HG03432 (cell line): ENCODE measurements around the gene WNT6.

ENCODE experiments used
- ATAC-seq: cut with Tn5 transposase; IDR thresholded peaks from one replicate; pipeline ENCODE4 v1.9.1; 2021; ENCODE audit warnings: mild to moderate bottlenecking, moderate library complexity; ENCODE audit not compliant: unreplicated experiment

WNT6 gene

DNA sequence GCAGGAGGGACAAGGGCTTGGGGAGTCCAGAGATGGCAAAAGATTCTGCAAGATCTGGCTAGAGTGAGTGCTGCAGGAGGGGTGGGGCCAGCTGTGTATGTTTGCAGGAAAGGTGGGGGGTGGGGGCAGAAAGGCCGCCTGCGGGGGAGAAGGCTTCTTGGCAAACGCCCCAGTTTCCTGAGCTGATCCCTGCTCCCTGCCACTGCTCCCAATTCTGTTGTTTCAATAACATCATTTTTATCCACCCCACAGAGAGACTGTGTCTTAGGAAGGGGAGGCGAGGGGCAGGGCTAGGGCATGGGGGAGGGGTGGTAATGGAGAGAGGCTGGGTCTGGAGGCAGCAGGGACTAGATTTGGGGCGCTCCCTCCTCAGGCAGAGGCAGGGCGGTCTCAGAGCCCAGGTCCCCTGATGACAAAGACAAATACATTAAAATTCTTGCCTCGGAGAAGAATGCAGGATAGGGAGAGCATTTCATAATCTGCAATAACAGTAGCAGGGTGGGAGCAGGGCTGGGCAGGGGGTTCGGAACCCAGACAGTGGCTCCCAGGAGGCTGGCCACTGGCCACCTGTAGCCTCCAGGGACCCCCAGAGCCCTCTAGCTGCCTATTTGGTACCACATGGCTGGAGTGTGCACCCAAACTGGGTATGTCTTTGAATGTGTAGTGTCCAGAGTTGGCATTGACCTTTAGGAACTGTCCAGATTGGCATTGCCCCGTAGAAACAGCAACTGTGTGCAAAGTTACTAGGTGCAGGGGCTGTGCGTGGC is 2.1 kb upstream of the WNT6 start:
- no peak for ATAC-seq

DNA sequence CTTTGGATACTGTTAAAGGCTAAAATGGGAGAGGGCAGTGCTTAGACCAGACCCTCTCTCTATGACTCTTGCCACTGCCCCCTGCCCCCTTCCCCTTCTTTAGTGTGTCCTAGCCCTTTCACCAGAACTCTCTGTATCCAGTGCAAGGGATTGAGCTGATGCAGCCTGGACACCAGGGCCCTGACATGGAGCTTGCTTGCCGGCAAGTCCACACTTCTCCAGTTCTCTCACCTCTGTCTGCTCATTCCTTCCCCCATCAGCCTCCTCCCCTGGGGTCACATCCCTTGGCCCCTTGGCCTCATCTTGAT is 1.5 kb upstream of the WNT6 start:
- ATAC-seq = no peak

DNA sequence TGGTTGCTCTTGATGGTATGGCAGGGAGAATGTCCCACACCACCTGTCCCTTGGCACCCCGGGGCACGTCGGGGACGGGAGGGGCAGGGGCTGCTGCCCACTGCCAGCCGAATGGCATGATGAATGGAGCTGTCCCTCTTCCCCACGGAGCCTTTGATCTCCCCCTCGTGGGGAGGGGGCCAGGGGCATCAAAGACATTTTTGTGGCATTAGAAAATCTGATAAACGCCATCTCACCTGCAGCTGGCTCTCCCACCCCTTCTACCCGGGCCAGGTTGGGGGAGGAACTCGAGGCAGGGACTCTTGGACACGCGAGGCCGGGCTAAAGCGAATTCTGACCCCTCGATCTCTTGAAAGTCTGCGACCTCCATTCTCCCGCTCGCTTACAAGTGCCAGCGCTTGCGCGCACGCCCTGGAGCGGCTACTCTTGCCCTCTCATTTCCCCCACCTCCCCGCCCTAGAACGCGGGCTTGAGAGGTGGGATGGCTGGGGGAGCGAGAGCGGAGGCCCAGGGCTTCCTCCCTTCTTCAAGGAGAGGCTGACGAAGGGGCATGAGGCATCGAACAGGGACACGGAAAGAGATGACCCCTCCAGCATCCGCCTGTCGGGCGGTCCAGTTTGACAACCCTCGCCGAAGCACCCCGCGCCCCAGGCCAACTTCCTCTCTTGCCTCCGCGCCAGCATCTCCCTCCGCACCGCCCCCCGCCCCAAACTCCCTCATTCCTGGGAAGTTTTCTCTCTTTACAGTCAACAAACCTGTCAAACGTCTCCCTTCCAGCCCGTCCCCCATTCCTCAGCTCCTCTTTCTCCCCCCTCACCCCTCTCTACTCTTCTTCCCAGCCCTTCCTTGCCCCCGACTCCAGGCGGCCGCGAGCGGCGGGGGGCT is 692 bp upstream of the WNT6 start:
- no peak for ATAC-seq

DNA sequence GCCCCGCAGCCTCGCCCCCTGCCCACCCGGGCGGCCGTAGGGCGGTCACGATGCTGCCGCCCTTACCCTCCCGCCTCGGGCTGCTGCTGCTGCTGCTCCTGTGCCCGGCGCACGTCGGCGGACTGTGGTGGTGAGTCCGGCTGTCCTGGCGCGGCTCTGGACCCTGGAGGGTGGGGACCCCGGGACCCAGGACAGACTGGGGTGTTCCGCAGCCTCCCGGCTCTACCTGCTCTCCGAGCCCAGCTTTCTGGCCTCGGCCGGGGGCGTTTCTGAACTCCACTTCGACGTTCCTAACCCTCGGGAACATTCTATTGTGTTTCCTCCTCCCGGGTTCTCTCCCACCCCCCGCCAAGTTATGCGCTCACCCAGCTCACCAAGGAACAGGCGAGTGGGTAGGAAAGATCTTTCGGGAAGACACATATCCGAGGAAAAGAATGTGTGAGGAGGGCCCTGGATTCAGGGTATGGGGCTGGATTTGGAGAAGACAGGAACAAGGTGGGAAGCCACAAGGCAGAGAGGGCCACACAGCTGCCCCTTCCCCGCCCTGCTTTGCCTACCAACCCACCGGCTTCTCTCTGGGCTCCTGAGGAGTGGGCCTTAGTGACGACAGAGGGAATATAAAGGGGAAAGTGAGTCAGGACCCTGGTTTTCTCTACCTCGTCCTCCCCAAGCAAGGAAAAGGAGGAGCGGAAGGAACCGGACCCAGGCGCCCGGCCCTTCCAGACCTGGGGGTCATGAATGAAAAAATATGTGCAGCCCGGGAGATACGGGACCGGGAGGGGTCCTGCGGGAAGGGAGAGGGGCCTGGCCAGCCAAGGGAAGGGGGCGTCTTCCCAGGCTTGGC is 605 bp downstream of the WNT6 start:
- no peak for ATAC-seq

DNA sequence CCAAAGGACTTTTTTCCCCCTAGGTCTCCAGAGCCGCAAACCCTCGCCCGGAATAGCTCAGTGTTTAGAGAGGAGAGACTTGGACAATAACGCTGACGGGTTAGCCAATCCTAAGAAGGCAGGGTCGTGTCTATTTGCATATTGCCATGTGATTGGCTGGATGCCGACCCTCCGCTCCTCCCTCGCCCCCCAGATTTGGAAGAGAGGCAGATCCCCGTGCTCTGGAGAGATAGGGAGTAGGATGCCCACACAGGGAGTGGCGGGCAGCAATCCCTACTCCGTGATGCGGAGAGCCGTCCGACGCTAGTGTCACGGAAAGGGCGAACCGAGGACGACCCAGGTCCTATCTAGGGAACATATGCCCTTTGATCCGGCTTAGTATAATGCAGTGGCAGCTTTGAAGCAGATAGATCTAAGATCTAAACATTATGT is 1.4 kb downstream of the WNT6 start:
- no peak for ATAC-seq

DNA sequence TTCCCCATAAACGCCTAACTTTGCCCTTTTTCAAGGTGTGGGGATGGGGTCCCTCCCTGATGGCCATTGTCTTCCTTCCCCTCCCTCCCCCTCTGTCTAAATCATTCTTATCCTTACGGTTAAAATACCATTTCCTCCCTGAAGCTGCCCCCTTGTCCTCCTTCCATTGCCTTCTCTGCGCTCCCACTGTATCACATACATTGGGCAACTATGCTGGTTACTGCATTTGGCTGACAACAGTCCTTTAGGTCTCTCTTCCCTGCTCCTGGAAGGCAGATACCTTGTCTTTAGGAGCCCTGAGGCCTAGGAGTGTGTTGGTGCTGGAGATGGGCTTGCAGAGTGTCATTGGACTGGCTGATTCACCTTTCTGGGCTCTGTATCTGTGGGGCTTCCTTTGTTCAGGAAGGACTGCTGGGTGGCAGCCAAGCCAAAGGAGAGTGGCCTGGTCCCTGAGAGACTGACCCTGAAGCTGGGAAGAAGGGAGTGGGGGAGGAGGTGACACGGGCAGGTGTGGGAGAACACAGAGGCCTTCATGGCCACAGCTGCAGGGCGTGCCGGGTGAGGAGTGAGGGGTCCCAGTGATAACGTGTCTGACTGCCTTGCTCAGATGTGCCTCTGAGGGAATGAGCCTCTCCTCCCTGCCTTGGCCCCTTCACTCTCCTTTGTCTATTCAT is 2.2 kb downstream of the WNT6 start:
- no peak for ATAC-seq

DNA sequence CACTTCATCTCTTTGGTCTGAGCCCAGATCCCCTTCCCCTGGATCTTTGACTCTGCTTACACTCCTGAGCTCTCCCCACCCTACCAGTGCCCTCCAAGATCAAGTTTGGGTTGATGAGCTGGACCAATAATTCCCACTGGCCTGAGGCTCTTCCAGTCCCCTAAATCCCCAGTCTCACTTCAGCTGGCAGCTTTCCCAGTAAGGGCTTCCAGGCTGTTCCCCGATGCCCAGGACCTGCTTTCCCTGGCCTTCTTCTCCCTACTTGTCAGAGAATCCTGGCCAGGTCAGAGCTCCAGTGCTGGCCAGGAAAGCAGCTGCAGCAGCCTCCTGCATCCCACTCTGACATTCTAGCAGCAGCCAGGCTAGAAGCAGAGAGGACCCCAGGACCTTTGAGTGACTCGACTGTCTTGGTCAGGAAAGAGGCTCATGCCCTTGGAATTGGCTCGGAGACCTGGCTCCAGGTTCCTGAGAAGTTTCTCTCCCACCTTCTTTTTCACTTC is 3.5 kb downstream of the WNT6 start:
- ATAC-seq = no peak

DNA sequence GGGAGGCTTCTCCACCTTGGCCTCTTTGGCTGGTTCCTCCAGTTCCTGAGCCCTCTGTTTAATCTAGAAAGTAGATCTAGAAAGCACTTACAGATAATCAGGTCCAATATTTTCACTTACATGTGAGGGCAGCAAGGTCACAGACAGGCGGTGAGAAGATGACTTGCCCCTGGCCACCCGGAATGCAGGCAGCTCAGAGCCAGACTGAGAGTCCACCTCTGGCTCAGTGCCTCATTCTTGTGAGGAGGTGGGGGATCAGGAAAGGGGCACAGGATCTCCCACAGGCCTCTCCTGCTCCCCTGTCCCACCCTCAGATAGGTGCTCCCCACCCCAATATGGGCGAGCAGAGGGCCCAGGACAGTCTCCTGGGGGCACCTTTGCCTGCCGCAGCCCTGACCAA is 5.8 kb downstream of the WNT6 start:
- no peak for ATAC-seq

DNA sequence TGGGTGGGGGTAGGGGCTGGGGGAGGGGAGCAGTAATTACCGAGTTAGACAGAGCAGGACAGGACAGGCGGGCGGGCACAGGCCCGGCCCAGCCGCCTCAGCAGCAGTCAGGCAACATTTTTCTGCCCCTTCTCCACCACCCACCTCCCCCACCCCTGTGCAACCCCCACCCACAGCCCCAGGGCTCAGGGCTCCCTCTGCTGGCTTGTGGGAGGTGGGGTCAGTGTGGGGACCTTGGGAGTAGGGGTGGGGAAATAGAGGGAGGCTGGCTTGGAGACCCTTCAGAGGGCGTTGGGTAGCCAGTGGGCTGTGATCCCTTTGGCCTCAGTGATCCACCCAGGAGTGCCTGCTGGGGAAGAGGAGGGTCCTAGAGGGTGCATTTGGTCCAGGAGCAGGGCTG is 6.4 kb downstream of the WNT6 start:
- ATAC-seq = no peak

DNA sequence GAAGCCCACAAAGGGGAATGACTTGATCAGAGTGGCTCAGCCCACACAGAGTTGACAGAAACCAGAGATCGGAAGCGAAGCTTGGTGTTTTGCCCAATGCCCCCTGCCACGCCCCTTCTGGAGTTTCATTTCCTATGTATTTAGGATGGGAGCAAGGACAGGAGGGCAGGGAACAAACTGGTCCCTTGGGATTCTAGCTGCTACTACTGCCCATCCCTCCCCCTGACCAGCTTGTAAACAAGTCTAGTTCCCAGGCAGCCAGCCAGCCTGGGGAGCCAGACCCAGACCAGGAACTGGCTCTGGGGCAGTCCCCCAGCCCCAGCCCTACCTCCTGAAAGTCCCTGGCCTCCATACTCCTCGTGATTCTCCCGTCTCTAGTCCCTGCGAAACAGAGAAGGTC is 8.3 kb downstream of the WNT6 start:
- no peak for ATAC-seq

DNA sequence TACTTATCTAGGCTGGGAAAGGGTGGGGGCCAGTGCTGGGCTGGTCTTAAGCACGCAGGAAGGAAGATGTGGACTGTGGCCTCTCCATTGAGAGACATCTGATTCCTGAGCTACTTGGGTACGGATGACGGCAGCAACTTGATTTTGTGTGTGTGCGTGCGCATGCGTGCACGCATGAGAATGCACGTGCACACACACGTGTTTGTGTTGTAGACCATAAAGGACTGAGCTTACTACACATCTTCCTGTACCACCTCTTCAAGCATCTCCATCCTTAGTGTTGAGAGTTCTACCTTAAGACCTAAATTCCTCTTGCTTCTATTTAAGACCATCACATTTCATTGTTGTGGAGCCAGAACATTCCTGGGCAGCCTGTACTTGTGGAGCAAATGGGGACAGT is 9.5 kb downstream of the WNT6 start:
- ATAC-seq = no peak

DNA sequence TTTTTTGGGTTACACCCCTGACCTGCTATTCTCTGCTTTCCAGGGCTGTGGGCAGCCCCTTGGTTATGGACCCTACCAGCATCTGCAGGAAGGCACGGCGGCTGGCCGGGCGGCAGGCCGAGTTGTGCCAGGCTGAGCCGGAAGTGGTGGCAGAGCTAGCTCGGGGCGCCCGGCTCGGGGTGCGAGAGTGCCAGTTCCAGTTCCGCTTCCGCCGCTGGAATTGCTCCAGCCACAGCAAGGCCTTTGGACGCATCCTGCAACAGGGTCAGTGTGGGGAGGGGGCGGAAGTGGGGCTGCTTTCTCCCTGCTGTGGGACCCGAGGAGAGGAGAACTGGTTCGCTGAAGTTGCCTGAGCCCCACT is 11.4 kb downstream of the WNT6 start:
- no peak for ATAC-seq

DNA sequence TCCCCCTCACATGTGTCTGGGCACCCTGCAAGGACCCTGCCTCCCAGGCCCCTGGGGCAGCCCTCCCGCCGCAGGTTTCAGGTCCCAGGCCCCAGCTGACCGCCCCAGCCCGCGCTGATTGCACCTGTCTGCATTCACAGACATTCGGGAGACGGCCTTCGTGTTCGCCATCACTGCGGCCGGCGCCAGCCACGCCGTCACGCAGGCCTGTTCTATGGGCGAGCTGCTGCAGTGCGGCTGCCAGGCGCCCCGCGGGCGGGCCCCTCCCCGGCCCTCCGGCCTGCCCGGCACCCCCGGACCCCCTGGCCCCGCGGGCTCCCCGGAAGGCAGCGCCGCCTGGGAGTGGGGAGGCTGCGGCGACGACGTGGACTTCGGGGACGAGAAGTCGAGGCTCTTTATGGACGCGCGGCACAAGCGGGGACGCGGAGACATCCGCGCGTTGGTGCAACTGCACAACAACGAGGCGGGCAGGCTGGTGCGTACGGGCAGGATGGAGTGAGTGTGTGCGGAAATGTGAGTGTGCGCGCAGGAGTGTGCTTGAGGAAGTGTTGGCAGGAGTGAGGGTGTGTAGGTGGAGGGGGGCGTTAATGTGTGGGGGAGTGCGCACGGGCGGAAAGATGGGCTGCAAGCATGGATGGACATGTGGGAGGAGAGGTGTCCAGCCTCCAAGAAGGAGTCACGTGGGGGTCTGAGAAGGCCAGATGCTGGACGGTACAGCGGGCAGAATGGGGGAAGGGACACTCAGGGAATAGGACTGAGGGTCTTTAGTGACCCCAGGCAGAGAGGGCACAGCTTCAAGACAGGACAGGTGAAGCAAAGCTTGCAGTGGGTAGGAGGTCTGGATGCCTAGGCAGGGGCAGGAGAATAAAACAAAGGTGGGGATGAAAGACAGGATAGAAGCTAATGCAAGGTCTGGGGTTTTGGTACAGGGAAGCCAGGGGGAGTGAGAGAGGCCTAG is 12.0 kb downstream of the WNT6 start:
- ATAC-seq = no peak

DNA sequence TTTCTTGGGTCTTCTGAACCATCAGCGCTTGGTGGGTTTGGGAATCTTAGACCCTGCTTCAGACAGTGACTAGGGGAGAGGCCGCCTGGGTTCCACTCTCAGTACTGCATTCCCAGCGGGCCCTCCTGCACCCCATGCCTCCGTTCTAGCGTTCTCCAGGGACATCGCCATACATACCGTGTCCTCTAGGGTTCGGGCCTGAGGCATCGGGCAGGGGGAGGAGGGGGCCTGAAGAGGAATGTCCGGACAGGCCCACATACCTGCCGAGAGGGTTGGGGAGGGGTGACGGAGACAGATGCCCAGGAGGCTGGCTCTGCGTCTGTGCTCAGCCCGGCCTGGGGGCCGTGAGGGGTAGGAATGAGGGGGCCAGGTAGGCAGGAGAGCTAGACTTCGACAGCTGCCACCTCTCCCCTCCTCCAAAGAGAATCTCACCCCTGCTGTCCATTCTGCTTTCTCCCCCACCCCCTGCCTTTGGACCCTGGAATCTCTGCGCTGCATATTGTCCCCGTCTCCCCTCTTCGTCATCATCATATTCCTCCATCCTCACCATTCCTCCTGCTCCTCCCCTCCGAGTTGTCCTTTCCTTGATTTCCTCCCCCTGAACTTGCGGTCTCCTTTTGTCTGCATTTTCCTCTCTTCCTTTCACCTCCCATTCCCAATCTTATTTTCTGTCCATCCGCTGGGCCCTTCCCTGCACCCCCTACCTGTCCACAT is 13.2 kb downstream of the WNT6 start:
- no peak for ATAC-seq

DNA sequence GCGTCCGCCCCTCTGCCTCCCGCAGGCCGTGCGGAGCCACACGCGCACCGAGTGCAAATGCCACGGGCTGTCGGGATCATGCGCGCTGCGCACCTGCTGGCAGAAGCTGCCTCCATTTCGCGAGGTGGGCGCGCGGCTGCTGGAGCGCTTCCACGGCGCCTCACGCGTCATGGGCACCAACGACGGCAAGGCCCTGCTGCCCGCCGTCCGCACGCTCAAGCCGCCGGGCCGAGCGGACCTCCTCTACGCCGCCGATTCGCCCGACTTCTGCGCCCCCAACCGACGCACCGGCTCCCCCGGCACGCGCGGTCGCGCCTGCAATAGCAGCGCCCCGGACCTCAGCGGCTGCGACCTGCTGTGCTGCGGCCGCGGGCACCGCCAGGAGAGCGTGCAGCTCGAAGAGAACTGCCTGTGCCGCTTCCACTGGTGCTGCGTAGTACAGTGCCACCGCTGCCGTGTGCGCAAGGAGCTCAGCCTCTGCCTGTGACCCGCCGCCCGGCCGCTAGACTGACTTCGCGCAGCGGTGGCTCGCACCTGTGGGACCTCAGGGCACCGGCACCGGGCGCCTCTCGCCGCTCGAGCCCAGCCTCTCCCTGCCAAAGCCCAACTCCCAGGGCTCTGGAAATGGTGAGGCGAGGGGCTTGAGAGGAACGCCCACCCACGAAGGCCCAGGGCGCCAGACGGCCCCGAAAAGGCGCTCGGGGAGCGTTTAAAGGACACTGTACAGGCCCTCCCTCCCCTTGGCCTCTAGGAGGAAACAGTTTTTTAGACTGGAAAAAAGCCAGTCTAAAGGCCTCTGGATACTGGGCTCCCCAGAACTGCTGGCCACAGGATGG is 14.0 kb downstream of the WNT6 start:
- no peak for ATAC-seq

DNA sequence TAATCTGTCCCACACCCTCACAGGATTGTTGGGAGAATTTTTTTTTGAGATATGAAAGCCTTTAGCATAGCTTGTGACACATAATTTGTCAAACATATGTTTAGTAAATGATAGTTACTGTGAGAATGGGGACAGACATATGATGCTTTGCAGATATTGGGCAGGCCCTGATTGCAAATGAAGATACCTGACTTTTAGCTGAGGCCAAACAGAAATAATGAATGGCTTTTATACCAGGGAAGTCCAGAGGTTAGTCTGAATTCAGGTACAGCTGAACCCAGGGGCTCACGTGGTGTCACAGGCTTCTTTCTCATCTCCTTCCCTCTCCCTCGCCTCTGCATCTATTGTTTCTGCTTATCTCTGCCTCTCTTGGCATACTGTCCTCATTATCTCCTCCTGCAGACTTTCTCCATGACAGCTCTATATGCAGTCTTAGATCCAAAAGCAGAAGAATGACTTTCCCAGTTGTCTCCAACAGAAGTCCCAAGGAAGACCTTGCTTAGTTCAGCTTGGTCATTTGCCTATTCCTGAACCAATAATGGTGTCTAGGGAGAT is 16.2 kb downstream of the WNT6 start:
- no peak for ATAC-seq

DNA sequence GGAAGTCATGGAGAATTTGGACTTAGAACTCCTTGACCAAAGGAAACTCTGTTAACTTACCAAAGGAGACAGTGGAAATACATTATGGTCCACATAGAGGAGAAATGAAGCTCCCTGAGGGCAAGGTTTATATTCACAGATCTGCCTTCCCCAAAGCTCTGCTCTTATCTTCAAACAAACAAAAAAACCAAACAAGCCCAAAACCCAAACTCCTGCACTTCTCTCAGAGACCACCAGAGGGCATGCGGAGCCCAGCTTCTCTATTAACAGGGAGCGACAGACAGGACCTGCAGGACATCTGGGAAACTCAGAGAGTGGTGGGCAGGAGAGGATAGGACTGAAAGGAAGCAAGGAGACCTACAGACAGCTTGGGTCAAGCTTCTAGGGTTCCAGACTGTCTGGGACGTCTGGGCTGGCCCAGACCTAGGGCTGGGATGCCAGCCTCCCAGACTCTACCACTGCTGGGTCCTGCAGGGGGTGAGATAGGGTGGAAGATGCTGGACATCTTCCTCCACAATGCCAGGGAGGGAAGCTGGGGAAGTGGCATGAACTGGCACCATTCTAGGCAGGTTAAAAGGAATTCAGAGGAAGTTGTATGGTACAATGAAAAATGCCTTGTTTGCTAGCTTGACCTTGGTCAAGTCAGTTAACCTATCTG is 17.1 kb downstream of the WNT6 start:
- ATAC-seq = no peak
